ENCODE measurements around the gene BRD3. TPM values are rescaled to one million over a fixed set of nuclear protein-coding genes. Genes with fewer than 3 reads are reported as not detected.

BRD3 gene
- total RNA-seq, 6 donors from 2014 or later, result 20.2 to 87.7 (median 44.3) TPM

DNA sequence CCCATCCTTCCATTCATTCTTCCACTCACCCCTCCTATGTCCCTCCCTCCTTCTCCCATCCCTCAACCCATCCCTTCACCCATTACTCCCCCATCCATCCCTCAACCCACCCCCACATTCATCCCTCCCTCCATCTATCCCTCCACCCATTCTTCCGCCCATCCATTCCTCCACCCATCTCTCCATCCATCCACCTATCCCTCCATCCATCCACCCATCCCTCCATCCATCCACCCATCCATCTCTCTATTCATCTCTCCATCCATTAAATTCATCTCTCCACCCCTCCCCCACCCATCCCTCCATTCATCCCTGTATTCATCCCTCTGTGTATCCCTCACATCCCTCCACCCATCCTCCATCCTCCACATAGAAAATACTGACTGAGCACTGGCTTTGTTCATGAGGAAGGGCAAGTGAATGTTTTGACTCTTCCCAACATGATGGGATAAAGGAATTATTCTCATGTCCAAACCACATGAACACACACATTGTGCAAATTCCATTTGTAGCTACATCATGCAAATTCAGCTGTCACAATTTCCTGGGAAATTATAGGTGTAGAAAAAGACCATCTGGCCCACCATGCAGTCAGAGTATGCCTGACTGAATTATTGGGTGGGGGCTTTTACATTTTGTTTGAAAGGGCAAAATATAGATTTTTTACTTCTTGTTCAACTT is 68.8 kb downstream of the BRD3 start:
- TF ChIP-seq POLR2A (IDR thresholded peaks at IDR 0.05), result no peak
- TF ChIP-seq, protein P1, sequence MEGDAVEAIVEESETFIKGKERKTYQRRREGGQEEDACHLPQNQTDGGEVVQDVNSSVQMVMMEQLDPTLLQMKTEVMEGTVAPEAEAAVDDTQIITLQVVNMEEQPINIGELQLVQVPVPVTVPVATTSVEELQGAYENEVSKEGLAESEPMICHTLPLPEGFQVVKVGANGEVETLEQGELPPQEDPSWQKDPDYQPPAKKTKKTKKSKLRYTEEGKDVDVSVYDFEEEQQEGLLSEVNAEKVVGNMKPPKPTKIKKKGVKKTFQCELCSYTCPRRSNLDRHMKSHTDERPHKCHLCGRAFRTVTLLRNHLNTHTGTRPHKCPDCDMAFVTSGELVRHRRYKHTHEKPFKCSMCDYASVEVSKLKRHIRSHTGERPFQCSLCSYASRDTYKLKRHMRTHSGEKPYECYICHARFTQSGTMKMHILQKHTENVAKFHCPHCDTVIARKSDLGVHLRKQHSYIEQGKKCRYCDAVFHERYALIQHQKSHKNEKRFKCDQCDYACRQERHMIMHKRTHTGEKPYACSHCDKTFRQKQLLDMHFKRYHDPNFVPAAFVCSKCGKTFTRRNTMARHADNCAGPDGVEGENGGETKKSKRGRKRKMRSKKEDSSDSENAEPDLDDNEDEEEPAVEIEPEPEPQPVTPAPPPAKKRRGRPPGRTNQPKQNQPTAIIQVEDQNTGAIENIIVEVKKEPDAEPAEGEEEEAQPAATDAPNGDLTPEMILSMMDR (IDR thresholded peaks at IDR 0.05), result no peak
- no peak for TF ChIP-seq POLR2AphosphoS5 (IDR thresholded peaks at IDR 0.05)
- TF ChIP-seq EP300 (IDR thresholded peaks at IDR 0.05), result no peak
- no peaks in the 10 kb centered on the region for H3K9me3 ChIP-seq
- 100% methylated on average over 1 of the region's 1 CpG for WGBS, 2 donors
- no peak overlapping the region for H3K4me3 ChIP-seq
- no peaks in the 10 kb centered on the region for H3K27me3 ChIP-seq
- H3K4me1 ChIP-seq, result peaks cover 3 to 8% (median 4%) of the 10 kb centered on the region in 4 donors
- no peak overlapping the region for H3K27ac ChIP-seq
- no peak for DNase-seq
- no peaks in the 10 kb centered on the region for H3K36me3 ChIP-seq
- no peak for ATAC-seq (ENCODE audit: low FRiP score in 2 of 2)

DNA sequence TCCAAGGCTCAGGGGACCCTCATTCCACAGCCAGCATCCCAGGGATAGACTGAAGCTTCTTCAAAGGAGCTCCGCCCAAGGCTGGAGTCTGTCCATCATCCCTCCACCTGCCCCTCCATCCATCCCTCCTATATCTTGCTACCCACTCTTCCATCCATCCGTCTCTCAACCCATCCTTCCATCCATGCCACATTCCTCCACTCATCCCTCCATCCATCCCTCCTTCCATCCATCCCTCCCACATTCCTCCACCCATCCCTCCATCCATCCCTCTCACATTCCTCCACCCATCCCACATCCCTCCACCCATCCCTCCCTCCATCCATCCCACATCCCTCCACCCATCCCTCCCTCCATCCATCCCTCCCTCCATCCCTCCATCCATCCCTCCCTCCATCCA is 70.2 kb downstream of the BRD3 start:
- DNase-seq (no peak), ATAC-seq (ENCODE audit: low FRiP score in 2 of 2) (no peak)
- Histone ChIP-seq H3K4me3 (no peak overlapping the region), H3K27me3 (no peaks in the 10 kb centered on the region), H3K27ac (no peak overlapping the region), H3K36me3 (no peaks in the 10 kb centered on the region), H3K4me1 (peaks cover 10 to 22% (median 15%) of the 10 kb centered on the region in 4 donors), H3K9me3 (no peaks in the 10 kb centered on the region)
- 90 to 91% methylated on average over 2 of the region's 2 CpGs for WGBS, 2 donors
- no peak for TF ChIP-seq EP300 (IDR thresholded peaks at IDR 0.05)
- TF ChIP-seq POLR2AphosphoS5 (IDR thresholded peaks at IDR 0.05), result no peak
- TF ChIP-seq POLR2A (IDR thresholded peaks at IDR 0.05), result no peak
- TF ChIP-seq, protein P1 (IDR thresholded peaks at IDR 0.05), result no peak

DNA sequence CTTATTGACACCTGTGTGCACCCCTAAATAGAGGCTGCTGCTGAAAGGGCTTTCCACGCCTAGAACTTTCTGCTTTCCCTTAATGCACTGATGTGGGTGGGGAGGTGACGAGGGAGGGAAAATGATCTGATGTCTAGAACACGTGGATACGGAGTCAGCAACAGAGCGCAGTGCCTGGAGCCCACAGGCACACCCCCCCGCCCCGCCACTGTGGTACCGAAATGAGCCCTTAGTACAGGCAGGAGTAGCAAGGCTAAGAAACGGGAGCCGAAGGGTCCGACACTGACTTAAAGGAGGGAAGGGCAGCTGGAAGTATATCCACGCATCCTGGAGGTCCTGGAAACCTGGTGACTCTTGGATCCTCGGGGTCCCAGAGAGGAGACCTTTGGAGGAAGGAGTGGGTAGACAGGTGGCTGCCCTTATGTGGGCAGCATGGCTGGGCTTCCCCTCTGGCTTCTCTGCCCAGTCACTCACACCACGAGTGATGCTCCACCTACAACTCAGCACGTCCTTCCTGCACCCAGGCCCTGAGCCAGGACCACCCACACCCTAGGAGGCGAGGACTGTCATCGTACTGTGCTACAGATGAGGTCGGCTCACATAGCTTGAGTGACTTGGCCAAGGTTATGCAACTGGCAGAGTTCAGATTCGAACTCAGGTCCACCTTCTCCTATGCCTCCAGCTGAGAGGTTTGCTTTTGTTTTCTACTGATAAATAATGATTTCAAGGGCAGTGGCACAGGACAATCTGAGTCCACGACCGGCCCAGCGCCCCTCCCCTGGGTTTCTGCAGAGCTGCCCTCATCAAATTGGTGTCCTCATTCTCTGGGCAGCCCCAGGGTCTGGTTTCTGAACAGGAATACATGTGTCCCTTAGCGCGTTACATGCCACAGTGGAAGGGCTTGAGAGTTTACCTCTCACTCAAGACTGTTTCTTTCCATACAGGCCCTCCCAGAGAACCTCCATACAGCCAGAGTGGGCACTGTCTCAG is 71.0 kb downstream of the BRD3 start:
- no peak for ATAC-seq (ENCODE audit: low FRiP score in 2 of 2)
- TF ChIP-seq, protein P1 (IDR thresholded peaks at IDR 0.05), result no peak
- TF ChIP-seq POLR2A (IDR thresholded peaks at IDR 0.05) (no peak), POLR2AphosphoS5 (IDR thresholded peaks at IDR 0.05) (no peak), EP300 (IDR thresholded peaks at IDR 0.05) (no peak)
- H3K4me3 ChIP-seq, result no peak overlapping the region
- WGBS, 2 donors, result 62 to 63% methylated on average over 24 of the region's 24 CpGs
- no peaks in the 10 kb centered on the region for H3K9me3 ChIP-seq
- H3K27ac ChIP-seq, result no peak overlapping the region
- H3K36me3 ChIP-seq, result no peaks in the 10 kb centered on the region
- no peaks in the 10 kb centered on the region for H3K27me3 ChIP-seq
- peak in 1 of 2 donors; percentile 49 for DNase-seq
- peaks cover 10 to 25% (median 15%) of the 10 kb centered on the region in 4 donors for H3K4me1 ChIP-seq

DNA sequence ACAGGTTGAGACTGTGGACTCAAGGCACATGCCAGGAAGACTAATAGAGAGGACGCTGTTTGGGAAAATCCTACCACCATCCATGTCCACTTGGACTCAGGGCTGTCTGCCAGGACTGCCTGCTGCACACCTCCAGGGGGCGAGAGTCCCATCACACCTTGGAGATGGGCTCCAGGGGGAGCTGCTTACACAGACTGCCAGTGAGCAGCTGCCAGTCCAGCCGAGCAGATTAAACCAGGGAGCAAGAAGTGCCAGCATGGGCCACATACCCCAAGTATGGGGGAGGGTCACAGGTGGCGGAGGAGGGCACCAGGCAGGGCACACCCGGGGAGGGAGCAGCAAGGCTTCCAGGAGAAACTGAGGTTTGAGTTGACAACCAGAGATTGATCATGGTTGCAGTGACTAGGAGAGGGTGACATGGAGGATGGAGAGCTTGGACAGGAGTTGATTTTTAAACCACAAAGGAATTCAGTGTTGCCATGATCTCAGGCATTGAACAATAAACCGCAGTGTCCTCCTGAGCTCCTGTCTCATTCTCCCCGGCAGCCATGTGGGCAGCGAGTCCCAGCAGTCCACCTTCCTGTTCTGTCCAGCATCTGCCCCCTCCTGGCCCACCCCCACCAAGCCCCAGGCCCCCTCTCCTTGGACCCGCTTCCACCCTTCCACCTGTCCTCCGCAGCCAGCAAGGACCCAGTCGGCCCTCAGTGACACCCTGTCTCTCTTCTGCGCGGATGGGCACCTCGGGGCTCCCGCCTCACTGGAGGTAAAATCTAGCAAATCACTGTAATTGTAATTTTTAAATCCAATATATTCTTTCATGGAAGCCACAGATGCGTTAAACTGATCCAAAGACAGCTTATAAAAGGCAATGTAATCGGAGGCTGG is 72.6 kb downstream of the BRD3 start:
- Histone ChIP-seq H3K27ac (no peak overlapping the region), H3K4me3 (no peak overlapping the region), H3K27me3 (no peaks in the 10 kb centered on the region), H3K4me1 (peaks cover 20 to 40% (median 27%) of the 10 kb centered on the region in 4 donors), H3K9me3 (no peaks in the 10 kb centered on the region), H3K36me3 (no peaks in the 10 kb centered on the region)
- TF ChIP-seq POLR2A (IDR thresholded peaks at IDR 0.05) (no peak), POLR2AphosphoS5 (IDR thresholded peaks at IDR 0.05) (no peak), EP300 (IDR thresholded peaks at IDR 0.05) (no peak)
- TF ChIP-seq, protein P1 (IDR thresholded peaks at IDR 0.05), result no peak
- ATAC-seq (ENCODE audit: low FRiP score in 2 of 2) (no peak), DNase-seq (no peak)
- WGBS, 2 donors, result 65 to 70% methylated on average over 16 to 17 of the region's 17 CpGs
